ENCODE results near the gene INAFM1.

GRCh38 chr19:47226426-47227351 lies 48.0 kb upstream of the INAFM1 start:
- TF ChIP-seq, protein P1, sequence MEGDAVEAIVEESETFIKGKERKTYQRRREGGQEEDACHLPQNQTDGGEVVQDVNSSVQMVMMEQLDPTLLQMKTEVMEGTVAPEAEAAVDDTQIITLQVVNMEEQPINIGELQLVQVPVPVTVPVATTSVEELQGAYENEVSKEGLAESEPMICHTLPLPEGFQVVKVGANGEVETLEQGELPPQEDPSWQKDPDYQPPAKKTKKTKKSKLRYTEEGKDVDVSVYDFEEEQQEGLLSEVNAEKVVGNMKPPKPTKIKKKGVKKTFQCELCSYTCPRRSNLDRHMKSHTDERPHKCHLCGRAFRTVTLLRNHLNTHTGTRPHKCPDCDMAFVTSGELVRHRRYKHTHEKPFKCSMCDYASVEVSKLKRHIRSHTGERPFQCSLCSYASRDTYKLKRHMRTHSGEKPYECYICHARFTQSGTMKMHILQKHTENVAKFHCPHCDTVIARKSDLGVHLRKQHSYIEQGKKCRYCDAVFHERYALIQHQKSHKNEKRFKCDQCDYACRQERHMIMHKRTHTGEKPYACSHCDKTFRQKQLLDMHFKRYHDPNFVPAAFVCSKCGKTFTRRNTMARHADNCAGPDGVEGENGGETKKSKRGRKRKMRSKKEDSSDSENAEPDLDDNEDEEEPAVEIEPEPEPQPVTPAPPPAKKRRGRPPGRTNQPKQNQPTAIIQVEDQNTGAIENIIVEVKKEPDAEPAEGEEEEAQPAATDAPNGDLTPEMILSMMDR (IDR thresholded peaks at IDR 0.05): no peak
- TF ChIP-seq POLR2A (IDR thresholded peaks at IDR 0.05) (no peak), POLR2AphosphoS5 (IDR thresholded peaks at IDR 0.05) (no peak)
